ENCODE measurements around the gene TMEM145. TPM values are rescaled to one million over a fixed set of nuclear protein-coding genes. Genes with fewer than 3 reads are reported as not detected.

TMEM145 gene
- polyA plus RNA-seq, 1 donor from 2014 or later = 30.9 TPM

DNA sequence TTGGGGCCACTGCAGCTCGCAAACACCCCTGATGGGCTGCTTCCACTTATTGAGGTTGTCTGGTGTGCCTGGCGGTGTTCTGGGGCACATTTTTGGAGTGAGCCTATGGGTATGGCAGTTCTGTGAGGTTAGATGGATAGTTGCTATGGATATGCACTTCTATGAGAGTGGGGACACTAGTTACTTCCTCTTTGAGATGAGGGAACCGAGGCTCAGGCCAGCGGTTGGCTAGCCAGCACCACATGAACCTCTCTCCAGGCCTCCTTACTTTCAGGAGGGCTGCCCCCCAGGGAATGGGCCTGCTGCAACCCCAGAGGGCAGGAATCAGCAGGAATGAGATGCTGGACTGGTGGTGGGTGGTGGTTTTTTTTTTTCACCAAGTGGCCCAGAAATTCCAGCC is 24.7 kb upstream of the TMEM145 start:
- Histone ChIP-seq H3K4me3 (ENCODE audit: low read length) (no peak overlapping the region), H3K9me3 (ENCODE audit: low read length) (no peaks in the 10 kb centered on the region), H4K20me1 (ENCODE audit: insufficient read depth) (peaks cover 10% of the 10 kb centered on the region), H3K9me2 (ENCODE audit: insufficient read depth, low read length) (no peaks in the 10 kb centered on the region), H3K79me2 (replicated peaks; ENCODE audit: insufficient read depth, low read length) (peaks cover 20% of the 10 kb centered on the region), H3K36me3 (ENCODE audit: insufficient read depth, low read length) (peaks cover 6% of the 10 kb centered on the region), H3K27me3 (ENCODE audit: insufficient read depth, low read depth, low read length) (no peaks in the 10 kb centered on the region), H3F3A (ENCODE audit: insufficient read depth, low read length, poor library complexity, severe bottlenecking) (no peaks in the 10 kb centered on the region), H3K4me2 (ENCODE audit: low read length) (no peak overlapping the region), H3K27ac (ENCODE audit: low read length) (no peak overlapping the region), H2AFZ (ENCODE audit: low read depth, low read length) (no peak overlapping the region), H3K9ac (ENCODE audit: low read length) (no peak overlapping the region)
- TF ChIP-seq EP300 (conservative IDR thresholded peaks at IDR 0.05; ENCODE audit: poor library complexity, severe bottlenecking) (no peak), MXI1 (conservative IDR thresholded peaks at IDR 0.05; ENCODE audit: poor library complexity, severe bottlenecking) (no peak), EZH2 (IDR thresholded peaks at IDR 0.05; ENCODE audit: borderline replicate concordance, insufficient read depth, low read length, poor library complexity, severe bottlenecking) (no peak), TAF1 (IDR thresholded peaks at IDR 0.05; ENCODE audit: low read depth) (no peak), POLR2AphosphoS5 (IDR thresholded peaks at IDR 0.05) (no peak), RAD21 (conservative IDR thresholded peaks at IDR 0.05) (no peak), SMC3 (conservative IDR thresholded peaks at IDR 0.05; ENCODE audit: poor library complexity) (no peak)
- TF ChIP-seq, protein P1, sequence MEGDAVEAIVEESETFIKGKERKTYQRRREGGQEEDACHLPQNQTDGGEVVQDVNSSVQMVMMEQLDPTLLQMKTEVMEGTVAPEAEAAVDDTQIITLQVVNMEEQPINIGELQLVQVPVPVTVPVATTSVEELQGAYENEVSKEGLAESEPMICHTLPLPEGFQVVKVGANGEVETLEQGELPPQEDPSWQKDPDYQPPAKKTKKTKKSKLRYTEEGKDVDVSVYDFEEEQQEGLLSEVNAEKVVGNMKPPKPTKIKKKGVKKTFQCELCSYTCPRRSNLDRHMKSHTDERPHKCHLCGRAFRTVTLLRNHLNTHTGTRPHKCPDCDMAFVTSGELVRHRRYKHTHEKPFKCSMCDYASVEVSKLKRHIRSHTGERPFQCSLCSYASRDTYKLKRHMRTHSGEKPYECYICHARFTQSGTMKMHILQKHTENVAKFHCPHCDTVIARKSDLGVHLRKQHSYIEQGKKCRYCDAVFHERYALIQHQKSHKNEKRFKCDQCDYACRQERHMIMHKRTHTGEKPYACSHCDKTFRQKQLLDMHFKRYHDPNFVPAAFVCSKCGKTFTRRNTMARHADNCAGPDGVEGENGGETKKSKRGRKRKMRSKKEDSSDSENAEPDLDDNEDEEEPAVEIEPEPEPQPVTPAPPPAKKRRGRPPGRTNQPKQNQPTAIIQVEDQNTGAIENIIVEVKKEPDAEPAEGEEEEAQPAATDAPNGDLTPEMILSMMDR (IDR thresholded peaks at IDR 0.05; ENCODE audit: poor library complexity, severe bottlenecking) = no peak
- TF ChIP-seq, protein P2, sequence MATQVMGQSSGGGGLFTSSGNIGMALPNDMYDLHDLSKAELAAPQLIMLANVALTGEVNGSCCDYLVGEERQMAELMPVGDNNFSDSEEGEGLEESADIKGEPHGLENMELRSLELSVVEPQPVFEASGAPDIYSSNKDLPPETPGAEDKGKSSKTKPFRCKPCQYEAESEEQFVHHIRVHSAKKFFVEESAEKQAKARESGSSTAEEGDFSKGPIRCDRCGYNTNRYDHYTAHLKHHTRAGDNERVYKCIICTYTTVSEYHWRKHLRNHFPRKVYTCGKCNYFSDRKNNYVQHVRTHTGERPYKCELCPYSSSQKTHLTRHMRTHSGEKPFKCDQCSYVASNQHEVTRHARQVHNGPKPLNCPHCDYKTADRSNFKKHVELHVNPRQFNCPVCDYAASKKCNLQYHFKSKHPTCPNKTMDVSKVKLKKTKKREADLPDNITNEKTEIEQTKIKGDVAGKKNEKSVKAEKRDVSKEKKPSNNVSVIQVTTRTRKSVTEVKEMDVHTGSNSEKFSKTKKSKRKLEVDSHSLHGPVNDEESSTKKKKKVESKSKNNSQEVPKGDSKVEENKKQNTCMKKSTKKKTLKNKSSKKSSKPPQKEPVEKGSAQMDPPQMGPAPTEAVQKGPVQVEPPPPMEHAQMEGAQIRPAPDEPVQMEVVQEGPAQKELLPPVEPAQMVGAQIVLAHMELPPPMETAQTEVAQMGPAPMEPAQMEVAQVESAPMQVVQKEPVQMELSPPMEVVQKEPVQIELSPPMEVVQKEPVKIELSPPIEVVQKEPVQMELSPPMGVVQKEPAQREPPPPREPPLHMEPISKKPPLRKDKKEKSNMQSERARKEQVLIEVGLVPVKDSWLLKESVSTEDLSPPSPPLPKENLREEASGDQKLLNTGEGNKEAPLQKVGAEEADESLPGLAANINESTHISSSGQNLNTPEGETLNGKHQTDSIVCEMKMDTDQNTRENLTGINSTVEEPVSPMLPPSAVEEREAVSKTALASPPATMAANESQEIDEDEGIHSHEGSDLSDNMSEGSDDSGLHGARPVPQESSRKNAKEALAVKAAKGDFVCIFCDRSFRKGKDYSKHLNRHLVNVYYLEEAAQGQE (IDR thresholded peaks at IDR 0.05; ENCODE audit: borderline replicate concordance) = no peak

DNA sequence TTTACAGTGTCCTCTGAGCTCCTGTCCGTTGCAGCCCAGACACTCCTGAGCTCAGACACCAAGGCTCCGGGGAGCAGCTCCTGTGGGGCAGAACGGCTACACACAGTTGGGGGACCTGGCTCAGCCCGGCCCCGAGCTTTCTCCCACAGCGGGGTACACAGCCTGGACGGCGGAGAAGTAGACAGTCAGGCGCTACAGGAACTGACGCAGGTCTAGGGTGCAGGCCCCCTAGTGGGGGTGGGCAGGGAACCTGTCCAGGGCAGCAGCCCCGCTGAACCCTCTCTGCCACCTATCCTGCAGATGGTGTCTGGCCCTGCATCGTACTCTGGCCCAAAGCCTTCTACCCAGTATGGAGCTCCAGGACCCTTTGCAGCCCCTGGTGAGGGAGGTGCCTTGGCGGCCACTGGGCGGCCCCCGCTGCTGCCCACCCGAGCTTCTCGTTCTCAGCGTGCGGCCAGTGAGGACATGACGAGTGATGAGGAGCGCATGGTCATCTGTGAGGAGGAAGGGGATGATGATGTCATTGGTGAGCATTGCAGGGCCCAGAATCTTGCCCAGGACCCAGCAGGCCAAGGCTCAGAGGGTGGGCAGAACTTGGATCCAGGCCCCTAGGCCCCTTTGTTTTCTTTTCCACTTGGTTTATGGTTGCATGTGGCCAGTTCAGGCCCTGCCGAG is 24.1 kb upstream of the TMEM145 start:
- H3K79me2 ChIP-seq (replicated peaks; ENCODE audit: insufficient read depth, low read length) = peaks cover 20% of the 10 kb centered on the region
- H4K20me1 ChIP-seq (ENCODE audit: insufficient read depth) = peaks cover 10% of the 10 kb centered on the region
- H3K9me3 ChIP-seq (ENCODE audit: low read length) = no peaks in the 10 kb centered on the region
- H3K9me2 ChIP-seq (ENCODE audit: insufficient read depth, low read length) = no peaks in the 10 kb centered on the region
- H3K4me2 ChIP-seq (ENCODE audit: low read length) = no peak overlapping the region
- H2AFZ ChIP-seq (ENCODE audit: low read depth, low read length) = no peak overlapping the region
- no peaks in the 10 kb centered on the region for H3F3A ChIP-seq (ENCODE audit: insufficient read depth, low read length, poor library complexity, severe bottlenecking)
- no peak overlapping the region for H3K27ac ChIP-seq (ENCODE audit: low read length)
- H3K9ac ChIP-seq (ENCODE audit: low read length) = no peak overlapping the region
- H3K4me3 ChIP-seq (ENCODE audit: low read length) = no peak overlapping the region
- no peak for TF ChIP-seq MXI1 (conservative IDR thresholded peaks at IDR 0.05; ENCODE audit: poor library complexity, severe bottlenecking)
- no peak for TF ChIP-seq RAD21 (conservative IDR thresholded peaks at IDR 0.05)
- no peaks in the 10 kb centered on the region for H3K27me3 ChIP-seq (ENCODE audit: insufficient read depth, low read depth, low read length)
- peaks cover 6% of the 10 kb centered on the region for H3K36me3 ChIP-seq (ENCODE audit: insufficient read depth, low read length)
